B cell (primary cell): ENCODE measurements around the gene CCDC57. TPM values are rescaled to one million over a fixed set of nuclear protein-coding genes. Genes with fewer than 3 reads are reported as not detected.

Source experiments
- ATAC-seq: fragments of 200-7000 bp; cut with Tn5 transposase; one replicate; pipeline ENCODE4 v1.10.0; 2021; ENCODE audit warnings: low read depth, mild to moderate bottlenecking, moderate number of reproducible peaks, moderate library complexity
- CTCF ChIA-PET: fragments of 350-600 bp; sonication (Branson Sonifier 250); formaldehyde crosslinking; loops from one replicate; lab custom pipeline; 2021; ENCODE audit warnings: antibody characterized with exemption, inconsistent platforms; lab: Charles Lee
- POLR2A ChIA-PET: fragments of 350-600 bp; sonication (Branson Sonifier 250); formaldehyde crosslinking; loops from one replicate; lab custom pipeline; 2021; ENCODE audit warnings: antibody characterized with exemption; lab: Charles Lee
- DNase-seq: peaks from one replicate; pipeline ENCODE4 v3.0.0; 2013
- H2AFZ ChIP-seq: 2 replicates; pipeline ENCODE4 v1.6.1; 2012; ENCODE audit warnings: mild to moderate bottlenecking, low read depth, low read length; ENCODE audit not compliant: insufficient read depth, poor library complexity, severe bottlenecking
- H3K27ac ChIP-seq, 2 donors: 1 replicate in 1 of 2; 2 replicates in 1 of 2; pipeline ENCODE4 v1.5.1; 2012 to 2013; ENCODE audit warnings: low read length in 2 of 2, mild to moderate bottlenecking in 2 of 2, moderate library complexity in 1 of 2
- H3K27me3 ChIP-seq, 4 experiments: fragments of 200-600 bp in 1 of 4; sonication (generic) in 1 of 4; replicated peaks in 1 of 4; 1 replicate in 2 of 4; 2 replicates in 2 of 4; pipeline versions ENCODE4 v1.6.1 to v1.7.0; 2013 to 2016; ENCODE audit warnings: low read length in 3 of 4, mild to moderate bottlenecking in 2 of 4, mixed read lengths in 1 of 4, moderate library complexity in 1 of 4; ENCODE audit not compliant: insufficient read depth in 4 of 4, control insufficient read depth in 3 of 4; ENCODE audit errors: control extremely low read depth in 1 of 4
- H3K36me3 ChIP-seq, 2 experiments: replicated peaks in 1 of 2; 1 replicate in 1 of 2; 2 replicates in 1 of 2; pipeline versions ENCODE4 v1.6.1 to v1.7.1; 2013; ENCODE audit warnings: low read length in 1 of 2; ENCODE audit not compliant: insufficient read depth in 2 of 2, control insufficient read depth in 1 of 2; ENCODE audit errors: control extremely low read depth in 1 of 2, extremely low read depth in 1 of 2
- H3K4me1 ChIP-seq, 2 donors: fragments of 200-600 bp in 1 of 2; sonication (generic) in 1 of 2; 1 replicate in 1 of 2; 2 replicates in 1 of 2; pipeline versions ENCODE4 v1.5.1 to v1.6.1; 2013 to 2017; ENCODE audit warnings: low read length in 2 of 2; ENCODE audit not compliant: control insufficient read depth in 2 of 2, insufficient read depth in 2 of 2
- H3K4me2 ChIP-seq: replicated peaks from 2 replicates; pipeline ENCODE3; 2012; ENCODE audit warnings: mild to moderate bottlenecking, low read depth, low read length; ENCODE audit not compliant: poor library complexity, severe bottlenecking
- H3K4me3 ChIP-seq, 5 experiments: fragments of 200-600 bp in 1 of 5; sonication (generic) in 1 of 5; 1 replicate in 3 of 5; 2 replicates in 2 of 5; pipeline versions ENCODE4 v1.5.1 to v1.7.0; 2011 to 2016; ENCODE audit warnings: low read length in 4 of 5, mild to moderate bottlenecking in 4 of 5, low read depth in 2 of 5, control low read depth in 1 of 5, moderate library complexity in 1 of 5; ENCODE audit not compliant: insufficient read depth in 1 of 5; ENCODE audit errors: control extremely low read depth in 1 of 5, extremely low read depth in 1 of 5
- H3K79me2 ChIP-seq: fragments of 200-600 bp; sonication (generic); one replicate; pipeline ENCODE4 v1.6.0; 2016; ENCODE audit warnings: low read length; ENCODE audit not compliant: control insufficient read depth, insufficient read depth
- H3K9ac ChIP-seq: fragments of 200-600 bp; sonication (generic); 2 replicates; pipeline ENCODE4 v1.6.1; 2017; ENCODE audit warnings: mild to moderate bottlenecking, low read length, moderate library complexity
- H3K9me3 ChIP-seq, 3 donors: one replicate each; pipeline versions ENCODE4 v1.6.1 to v1.7.1; 2013; ENCODE audit warnings: low read length in 2 of 3; ENCODE audit not compliant: control insufficient read depth in 2 of 3, insufficient read depth in 1 of 3; ENCODE audit errors: control extremely low read depth in 1 of 3
- H4K20me1 ChIP-seq: 2 replicates; pipeline ENCODE4 v1.6.0; 2012; ENCODE audit warnings: mild to moderate bottlenecking, low read length; ENCODE audit not compliant: insufficient read depth, control insufficient read depth, poor library complexity, severe bottlenecking
- H3K27ac Mint-ChIP-seq: one replicate; pipeline ENCODE4 v1.8.0; 2021; ENCODE audit warnings: mixed read lengths
- H3K27me3 Mint-ChIP-seq: one replicate; pipeline ENCODE4 v1.8.0; 2021; ENCODE audit warnings: mixed read lengths
- H3K4me1 Mint-ChIP-seq: one replicate; pipeline ENCODE4 v1.8.0; 2021; ENCODE audit warnings: mixed read lengths
- H3K4me3 Mint-ChIP-seq: one replicate; pipeline ENCODE4 v1.8.0; 2021; ENCODE audit warnings: mixed read lengths
- H3K9me3 Mint-ChIP-seq: one replicate; pipeline ENCODE4 v1.8.0; 2022; ENCODE audit warnings: mixed read lengths; ENCODE audit not compliant: insufficient read depth
- CTCF ChIP-seq: fragments of 200-600 bp; IDR thresholded peaks from one replicate; pipeline ENCODE4 v1.8.0; 2022; ENCODE audit warnings: antibody characterized with exemption, mild to moderate bottlenecking
- EZH2 ChIP-seq: IDR thresholded peaks from 2 replicates; pipeline ENCODE4 v1.6.1; 2012; ENCODE audit warnings: borderline replicate concordance, low read depth, mild to moderate bottlenecking, moderate library complexity, low read length; ENCODE audit not compliant: insufficient read depth, poor library complexity, severe bottlenecking
- WGBS: methylation state at CpG from one replicate; pipeline ENCODE4 v1.1.5; 2013; ENCODE audit warnings: missing lambda C conversion rate; ENCODE audit not compliant: insufficient coverage; 5-methylcytosine and 5-hydroxymethylcytosine counted together
- intact Hi-C: fragments of 100-400 bp; cut with micrococcal nuclease; formaldehyde crosslinking; loops from one replicate; pipeline ENCODE4 v1.10.0; 2022
- polyA plus RNA-seq: library from polyadenylated mRNA; depleted of rRNA; stranded (reverse); fragments of >200 nt; gene quantifications from 2 replicates; pipeline ENCODE4 v1.2.3, GENCODE V29; 2012
- total RNA-seq, 2 donors: library from RNA; stranded (reverse); fragments of 120-200 nt in 1 of 2; gene quantifications; 1 replicate in 1 of 2; 2 replicates in 1 of 2; pipeline versions ENCODE4 v1.2.3 to v1.2.4, GENCODE V29; 2013 to 2022

Gene CCDC57
- total and polyA plus RNA-seq, 2 donors (not counting 1 experiment from before 2014, with no cell fraction given): 49.7 to 67.2 TPM

DNA sequence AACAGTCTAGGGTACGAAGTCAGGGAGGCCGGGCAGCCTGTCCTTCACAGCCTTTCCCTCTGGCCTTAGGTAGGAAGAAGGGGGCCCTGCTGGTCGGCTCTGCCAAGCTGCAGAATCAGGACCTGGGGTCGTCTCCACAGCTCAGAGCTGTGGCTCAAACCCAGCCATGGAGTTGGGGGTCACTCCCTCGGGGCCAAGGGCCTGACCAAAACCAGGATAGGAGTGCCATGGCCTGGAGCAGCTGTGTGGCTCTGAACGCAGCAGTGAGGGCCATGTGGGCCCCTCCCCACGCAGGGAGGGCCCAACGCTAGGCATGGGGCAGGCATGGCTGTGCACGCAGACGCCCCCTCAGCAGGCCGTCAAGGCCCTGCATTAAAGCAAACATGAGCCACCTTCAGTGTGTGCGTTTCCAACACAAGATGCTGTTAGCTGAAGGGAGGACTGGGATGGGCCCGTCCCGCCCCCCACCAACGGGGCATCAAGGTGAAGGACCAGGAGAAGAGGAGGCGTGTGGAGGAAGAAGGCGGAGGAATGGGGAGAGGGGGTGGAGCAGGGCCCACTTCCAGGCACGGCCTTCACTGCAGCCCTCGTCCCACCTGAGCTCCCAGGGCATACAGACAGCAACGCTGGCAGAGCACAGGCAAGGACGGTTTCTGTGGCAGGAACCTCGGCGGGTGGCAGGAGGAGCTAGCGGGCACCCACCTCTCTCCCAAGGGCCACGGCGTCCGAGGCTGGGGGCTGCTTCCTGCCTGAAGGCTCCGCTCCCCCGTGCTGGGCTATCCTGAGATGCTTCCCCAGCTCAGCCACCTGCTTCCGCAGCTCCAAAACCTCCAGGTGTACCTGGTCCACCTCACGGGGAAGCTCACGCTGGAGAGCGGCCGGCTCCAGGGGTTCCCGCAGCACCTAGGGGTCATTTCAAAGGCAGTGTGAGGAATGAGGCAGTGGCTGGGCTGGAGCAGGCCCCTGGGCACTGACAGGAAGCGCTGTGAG lies 55.3 kb downstream of the CCDC57 start:
- no peak overlapping the region for H3K4me2 ChIP-seq
- no peak overlapping the region for H3K9ac ChIP-seq
- H4K20me1 ChIP-seq: peaks cover 4% of the 10 kb centered on the region
- Mint-ChIP-seq H3K4me1 (no peaks in the 10 kb centered on the region), H3K4me3 (no peak overlapping the region), H3K27me3 (no peaks in the 10 kb centered on the region), H3K27ac (no peak overlapping the region), H3K9me3 (no peaks in the 10 kb centered on the region)
- ChIA-PET POLR2A (no interaction called here), CTCF (interaction anchor here (4.0 to 5.5 kb wide), 2 partner anchors 127 to 197 kb away, joined by 39 to 41 read pairs; partner anchors contain the start of genes NOTUM and RAC3)
- TF ChIP-seq CTCF: no peak
- no peak for TF ChIP-seq EZH2
- ATAC-seq (no peak), DNase-seq (no peak)
- H3K9me3 ChIP-seq: no peaks in the 10 kb centered on the region
- H3K27me3 ChIP-seq: no peaks in the 10 kb centered on the region
- H3K36me3 ChIP-seq: no peaks in the 10 kb centered on the region
- intact Hi-C loops: no loop called here
- H3K27ac ChIP-seq: no peak overlapping the region
- no peaks in the 10 kb centered on the region for H3K79me2 ChIP-seq
- H2AFZ ChIP-seq: no peak overlapping the region
- 95% methylated on average over 33 of the region's 36 CpGs for WGBS
- no peak overlapping the region for H3K4me3 ChIP-seq
- peaks cover 0 to 2% of the 10 kb centered on the region in 2 donors for H3K4me1 ChIP-seq
